AG10803 (cell line): Measurements from ENCODE around the gene EIF4E1B.

ENCODE experiments used
- DNase-seq: peaks from one replicate; pipeline ENCODE4 v3.0.0; 2010; ENCODE audit warnings: low read depth
- H3K4me3 ChIP-seq: 2 replicates; pipeline ENCODE4 v1.5.1; 2011; ENCODE audit warnings: mild to moderate bottlenecking, low read length, control low read depth
- CTCF ChIP-seq: conservative IDR thresholded peaks from 2 replicates; pipeline ENCODE4 v1.5.1; 2011; ENCODE audit warnings: mild to moderate bottlenecking, low read length, control low read depth, inconsistent platforms

EIF4E1B gene

GRCh38 chr5:176642675-176643490 lies 12.4 kb downstream of the EIF4E1B start:
- no peak overlapping the region for H3K4me3 ChIP-seq
- DNase-seq, result no peak
- TF ChIP-seq CTCF, result no peak

- no peak overlapping the region for H3K4me3 ChIP-seq
- no peak for TF ChIP-seq CTCF
- DNase-seq, result no peak
Measured at GRCh38 chr5:176643491-176644219, 13.2 kb downstream of the EIF4E1B start.

- DNase-seq, result no peak
- H3K4me3 ChIP-seq, result no peak overlapping the region
- TF ChIP-seq CTCF, result no peak
Measured at GRCh38 chr5:176644294-176644693, 13.8 kb downstream of the EIF4E1B start.

- no peak for TF ChIP-seq CTCF
- DNase-seq, result no peak
- no peak overlapping the region for H3K4me3 ChIP-seq
Measured at GRCh38 chr5:176644878-176645670, 14.6 kb downstream of the EIF4E1B start.

GRCh38 chr5:176646049-176646706 lies 15.7 kb downstream of the EIF4E1B start:
- no peak for TF ChIP-seq CTCF
- no peak for DNase-seq
- no peak overlapping the region for H3K4me3 ChIP-seq

- TF ChIP-seq CTCF, result no peak
- DNase-seq, result no peak
- peak overlapping the region; percentile 57 for H3K4me3 ChIP-seq
Measured at GRCh38 chr5:176646707-176647029, 16.2 kb downstream of the EIF4E1B start.
